Measurements from ENCODE around the gene GOSR1.
"Not testable (repeated sequence)": the region's sequence is repeated elsewhere in the genome, so short reads cannot be mapped to it uniquely, and the experiment has no call there.

The GOSR1 gene

GRCh38 chr17:30569531-30570175 lies 92.4 kb downstream of the GOSR1 start:
- WGBS (ENCODE audit: insufficient coverage, insufficient read length), result no CpG with 5 or more reads among the region's 12 CpGs
- not testable (repeated sequence) for H3K27ac ChIP-seq (ENCODE audit: low read length); H3K4me1 ChIP-seq (ENCODE audit: control insufficient read depth, insufficient read depth, low read length); H3K36me3 ChIP-seq (ENCODE audit: control insufficient read depth, insufficient read depth, low read length); DNase-seq (ENCODE audit: low read depth, low spot score); H3K9me3 ChIP-seq (ENCODE audit: control insufficient read depth, insufficient read depth, low read length); H3K4me3 ChIP-seq (ENCODE audit: low read length); H3K27me3 ChIP-seq (ENCODE audit: control insufficient read depth, insufficient read depth, low read length)

- no peaks in the 10 kb centered on the region for H3K36me3 ChIP-seq (ENCODE audit: control insufficient read depth, insufficient read depth, low read length)
- H3K4me1 ChIP-seq (ENCODE audit: control insufficient read depth, insufficient read depth, low read length), result peaks cover 4% of the 10 kb centered on the region
- no peak overlapping the region for H3K4me3 ChIP-seq (ENCODE audit: low read length)
- H3K27me3 ChIP-seq (ENCODE audit: control insufficient read depth, insufficient read depth, low read length), result no peaks in the 10 kb centered on the region
- H3K27ac ChIP-seq (ENCODE audit: low read length), result no peak overlapping the region
- H3K9me3 ChIP-seq (ENCODE audit: control insufficient read depth, insufficient read depth, low read length), result no peaks in the 10 kb centered on the region
- no CpG with 5 or more reads among the region's 2 CpGs for WGBS (ENCODE audit: insufficient coverage, insufficient read length)
- no peak for DNase-seq (ENCODE audit: low read depth, low spot score)
Observed at GRCh38 chr17:30570191-30570590, 93.0 kb downstream of the GOSR1 start.

GRCh38 chr17:30570596-30571265 lies 93.5 kb downstream of the GOSR1 start:
- Histone ChIP-seq H3K36me3 (ENCODE audit: control insufficient read depth, insufficient read depth, low read length) (no peaks in the 10 kb centered on the region), H3K9me3 (ENCODE audit: control insufficient read depth, insufficient read depth, low read length) (no peaks in the 10 kb centered on the region), H3K4me3 (ENCODE audit: low read length) (no peak overlapping the region), H3K4me1 (ENCODE audit: control insufficient read depth, insufficient read depth, low read length) (peaks cover 4% of the 10 kb centered on the region), H3K27ac (ENCODE audit: low read length) (no peak overlapping the region), H3K27me3 (ENCODE audit: control insufficient read depth, insufficient read depth, low read length) (no peaks in the 10 kb centered on the region)
- no CpG with 5 or more reads among the region's 9 CpGs for WGBS (ENCODE audit: insufficient coverage, insufficient read length)
- no peak for DNase-seq (ENCODE audit: low read depth, low spot score)

GRCh38 chr17:30571404-30571803 lies 94.2 kb downstream of the GOSR1 start:
- not testable (repeated sequence) for H3K4me3 ChIP-seq (ENCODE audit: low read length); H3K4me1 ChIP-seq (ENCODE audit: control insufficient read depth, insufficient read depth, low read length); H3K9me3 ChIP-seq (ENCODE audit: control insufficient read depth, insufficient read depth, low read length); H3K36me3 ChIP-seq (ENCODE audit: control insufficient read depth, insufficient read depth, low read length); H3K27me3 ChIP-seq (ENCODE audit: control insufficient read depth, insufficient read depth, low read length); DNase-seq (ENCODE audit: low read depth, low spot score); H3K27ac ChIP-seq (ENCODE audit: low read length)
- no CpG with 5 or more reads among the region's 14 CpGs for WGBS (ENCODE audit: insufficient coverage, insufficient read length)

GRCh38 chr17:30571921-30572320 lies 94.7 kb downstream of the GOSR1 start:
- no CpG with 5 or more reads among the region's 7 CpGs for WGBS (ENCODE audit: insufficient coverage, insufficient read length)
- DNase-seq (ENCODE audit: low read depth, low spot score), result no peak
- Histone ChIP-seq H3K27ac (ENCODE audit: low read length) (no peak overlapping the region), H3K4me1 (ENCODE audit: control insufficient read depth, insufficient read depth, low read length) (peaks cover 2% of the 10 kb centered on the region), H3K9me3 (ENCODE audit: control insufficient read depth, insufficient read depth, low read length) (no peaks in the 10 kb centered on the region), H3K36me3 (ENCODE audit: control insufficient read depth, insufficient read depth, low read length) (no peaks in the 10 kb centered on the region), H3K4me3 (ENCODE audit: low read length) (no peak overlapping the region), H3K27me3 (ENCODE audit: control insufficient read depth, insufficient read depth, low read length) (no peaks in the 10 kb centered on the region)

GRCh38 chr17:30572651-30573554 lies 95.7 kb downstream of the GOSR1 start:
- H3K9me3 ChIP-seq (ENCODE audit: control insufficient read depth, insufficient read depth, low read length); H3K27ac ChIP-seq (ENCODE audit: low read length); H3K4me1 ChIP-seq (ENCODE audit: control insufficient read depth, insufficient read depth, low read length); DNase-seq (ENCODE audit: low read depth, low spot score); H3K36me3 ChIP-seq (ENCODE audit: control insufficient read depth, insufficient read depth, low read length); H3K27me3 ChIP-seq (ENCODE audit: control insufficient read depth, insufficient read depth, low read length); H3K4me3 ChIP-seq (ENCODE audit: low read length): not testable (repeated sequence)
- no CpG with 5 or more reads among the region's 17 CpGs for WGBS (ENCODE audit: insufficient coverage, insufficient read length)

GRCh38 chr17:30573603-30574175 lies 96.5 kb downstream of the GOSR1 start:
- H3K27me3 ChIP-seq (ENCODE audit: control insufficient read depth, insufficient read depth, low read length), result no peaks in the 10 kb centered on the region
- H3K36me3 ChIP-seq (ENCODE audit: control insufficient read depth, insufficient read depth, low read length), result no peaks in the 10 kb centered on the region
- no peak for DNase-seq (ENCODE audit: low read depth, low spot score)
- no peak overlapping the region for H3K4me3 ChIP-seq (ENCODE audit: low read length)
- no peaks in the 10 kb centered on the region for H3K9me3 ChIP-seq (ENCODE audit: control insufficient read depth, insufficient read depth, low read length)
- H3K4me1 ChIP-seq (ENCODE audit: control insufficient read depth, insufficient read depth, low read length), result peaks cover 2% of the 10 kb centered on the region
- no CpG with 5 or more reads among the region's 8 CpGs for WGBS (ENCODE audit: insufficient coverage, insufficient read length)
- H3K27ac ChIP-seq (ENCODE audit: low read length), result no peak overlapping the region

- not testable (repeated sequence) for DNase-seq (ENCODE audit: low read depth, low spot score); H3K4me1 ChIP-seq (ENCODE audit: control insufficient read depth, insufficient read depth, low read length); H3K36me3 ChIP-seq (ENCODE audit: control insufficient read depth, insufficient read depth, low read length); H3K9me3 ChIP-seq (ENCODE audit: control insufficient read depth, insufficient read depth, low read length); H3K27me3 ChIP-seq (ENCODE audit: control insufficient read depth, insufficient read depth, low read length); H3K4me3 ChIP-seq (ENCODE audit: low read length); H3K27ac ChIP-seq (ENCODE audit: low read length)
- WGBS (ENCODE audit: insufficient coverage, insufficient read length), result no CpG with 5 or more reads among the region's 9 CpGs
Observed at GRCh38 chr17:30574309-30574708, 97.1 kb downstream of the GOSR1 start.

GRCh38 chr17:30574806-30575205 lies 97.6 kb downstream of the GOSR1 start:
- H3K36me3 ChIP-seq (ENCODE audit: control insufficient read depth, insufficient read depth, low read length); H3K9me3 ChIP-seq (ENCODE audit: control insufficient read depth, insufficient read depth, low read length); DNase-seq (ENCODE audit: low read depth, low spot score); H3K4me3 ChIP-seq (ENCODE audit: low read length); H3K27me3 ChIP-seq (ENCODE audit: control insufficient read depth, insufficient read depth, low read length); H3K27ac ChIP-seq (ENCODE audit: low read length); H3K4me1 ChIP-seq (ENCODE audit: control insufficient read depth, insufficient read depth, low read length): not testable (repeated sequence)
- WGBS (ENCODE audit: insufficient coverage, insufficient read length), result no CpG with 5 or more reads among the region's 10 CpGs

GRCh38 chr17:30575648-30576325 lies 98.6 kb downstream of the GOSR1 start:
- not testable (repeated sequence) for H3K4me3 ChIP-seq (ENCODE audit: low read length); H3K27me3 ChIP-seq (ENCODE audit: control insufficient read depth, insufficient read depth, low read length); H3K36me3 ChIP-seq (ENCODE audit: control insufficient read depth, insufficient read depth, low read length); H3K9me3 ChIP-seq (ENCODE audit: control insufficient read depth, insufficient read depth, low read length); DNase-seq (ENCODE audit: low read depth, low spot score); H3K4me1 ChIP-seq (ENCODE audit: control insufficient read depth, insufficient read depth, low read length); H3K27ac ChIP-seq (ENCODE audit: low read length)
- no CpG with 5 or more reads among the region's 17 CpGs for WGBS (ENCODE audit: insufficient coverage, insufficient read length)

Data from iPS DF 6.9 (cell line).